ENCODE measurements around the gene DPF3. TPM values are rescaled to one million over a fixed set of nuclear protein-coding genes. Genes with fewer than 3 reads are reported as not detected.

The DPF3 gene
- polyA plus RNA-seq, 2 of the 4 experiments (the other 2 are of a cell fraction): 0.05 to 0.09 TPM

DNA sequence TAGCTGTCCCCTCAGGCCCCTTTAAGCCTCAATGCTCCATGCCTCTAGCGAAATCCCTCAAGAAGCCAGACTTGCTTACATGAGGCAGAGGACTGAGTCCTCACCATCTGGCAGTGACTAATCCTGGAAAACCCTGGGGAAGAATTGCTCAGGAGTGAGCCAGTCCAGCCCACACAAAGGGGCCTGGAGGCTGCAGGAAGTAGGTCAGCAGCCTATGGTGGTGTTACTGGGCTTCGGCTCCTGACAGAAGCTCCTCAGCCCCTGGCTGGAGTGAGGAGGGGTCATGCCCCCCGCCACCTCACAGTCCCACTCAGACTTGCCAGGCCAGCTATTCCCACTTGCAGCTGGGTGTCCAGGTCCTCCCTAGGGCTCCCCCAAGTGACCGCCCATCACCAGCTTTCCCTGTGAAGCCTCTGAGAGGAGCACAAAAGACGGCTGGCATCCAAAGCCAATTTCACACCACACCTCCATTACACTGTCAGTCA lies 250.5 kb downstream of the DPF3 start:
- WGBS (ENCODE audit: missing lambda C conversion rate): 10% methylated on average over 4 of the region's 5 CpGs
- peak; percentile 67 to 69 for DNase-seq (ENCODE audit: low read depth in 1 of 2, low spot score in 1 of 2)
- POLR2A ChIA-PET: interaction anchor here (1.0 kb wide), 1 partner anchor 126 kb away, joined by 5 read pairs; no protein-coding TSS in a partner anchor

DNA sequence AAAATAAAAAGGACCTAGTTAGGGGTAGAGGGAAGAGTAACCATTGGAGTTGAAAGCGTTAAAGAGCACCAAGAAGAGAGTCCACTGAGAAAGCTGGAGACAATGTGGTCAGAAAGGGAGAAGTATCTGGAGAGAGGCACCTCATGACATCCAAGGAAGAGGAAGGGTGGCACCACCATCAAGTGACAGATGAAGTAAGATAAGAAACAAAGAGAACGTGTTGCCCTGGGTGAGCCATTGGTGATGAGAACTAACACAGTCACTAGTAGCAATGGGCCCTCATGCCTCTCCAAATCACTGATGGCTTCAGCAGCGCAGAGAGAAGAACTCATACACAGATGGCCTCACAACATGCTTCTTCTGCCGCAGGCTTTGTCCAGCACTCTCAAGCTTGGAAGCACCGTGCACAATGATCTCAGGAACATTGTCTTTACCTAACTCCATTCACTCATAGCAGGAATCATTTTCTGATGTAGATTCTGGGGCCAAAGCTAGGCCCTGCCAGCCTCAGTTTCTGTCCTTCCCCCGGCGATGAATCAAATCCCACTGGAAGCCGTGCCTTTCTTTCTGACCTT lies 252.9 kb downstream of the DPF3 start:
- CTCF ChIA-PET: interaction anchor here (0.6 kb wide), 1 partner anchor 18 kb away, joined by 3 read pairs; no protein-coding TSS in a partner anchor
- WGBS (ENCODE audit: missing lambda C conversion rate): 68% methylated on average over 8 of the region's 8 CpGs
- DNase-seq (ENCODE audit: low read depth in 1 of 2, low spot score in 1 of 2) (no peak), ATAC-seq (no peak), FAIRE-seq (no peak)
- Histone ChIP-seq H3K4me1 (peaks cover 12% of the 10 kb centered on the region; the same call in 2 of the 3 replicates), H3K27ac (no peak overlapping the region), H3K4me2 (no peak overlapping the region), H3K9me3 (0 out of 3 replicates have a peak, but pooled peaks cover 2% of the 10 kb centered on the region), H3K4me3 (no peak overlapping the region)
- POLR2A ChIA-PET: no interaction called here
- TF ChIP-seq MYC (IDR thresholded peaks at IDR 0.05; ENCODE audit: borderline replicate concordance, low read length) (no peak), CTCF (IDR thresholded peaks at IDR 0.05) (no peak), MAFK (IDR thresholded peaks at IDR 0.05; ENCODE audit: partially characterized antibody) (no peak), FOSB (CRISPR knock-in tag; IDR thresholded peaks at IDR 0.05) (no peak), NPAS2 (CRISPR knock-in tag; IDR thresholded peaks at IDR 0.05; ENCODE audit: borderline replicate concordance) (no peak), HEYL (CRISPR knock-in tag; IDR thresholded peaks at IDR 0.05) (no peak), NR3C1 (IDR thresholded peaks at IDR 0.05) (no peak), CHD4 (IDR thresholded peaks at IDR 0.05; ENCODE audit: borderline replicate concordance) (no peak), USF2 (IDR thresholded peaks at IDR 0.05) (no peak), ESRRA (IDR thresholded peaks at IDR 0.05; ENCODE audit: borderline replicate concordance, low read length) (no peak), NFE2L2 (conservative IDR thresholded peaks at IDR 0.05; ENCODE audit: low read length) (no peak), GATA3 (IDR thresholded peaks at IDR 0.05; ENCODE audit: borderline replicate concordance) (no peak)
- TF ChIP-seq, protein P1, sequence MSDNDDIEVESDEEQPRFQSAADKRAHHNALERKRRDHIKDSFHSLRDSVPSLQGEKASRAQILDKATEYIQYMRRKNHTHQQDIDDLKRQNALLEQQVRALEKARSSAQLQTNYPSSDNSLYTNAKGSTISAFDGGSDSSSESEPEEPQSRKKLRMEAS (IDR thresholded peaks at IDR 0.05): no peak
- TF ChIP-seq, protein P2, sequence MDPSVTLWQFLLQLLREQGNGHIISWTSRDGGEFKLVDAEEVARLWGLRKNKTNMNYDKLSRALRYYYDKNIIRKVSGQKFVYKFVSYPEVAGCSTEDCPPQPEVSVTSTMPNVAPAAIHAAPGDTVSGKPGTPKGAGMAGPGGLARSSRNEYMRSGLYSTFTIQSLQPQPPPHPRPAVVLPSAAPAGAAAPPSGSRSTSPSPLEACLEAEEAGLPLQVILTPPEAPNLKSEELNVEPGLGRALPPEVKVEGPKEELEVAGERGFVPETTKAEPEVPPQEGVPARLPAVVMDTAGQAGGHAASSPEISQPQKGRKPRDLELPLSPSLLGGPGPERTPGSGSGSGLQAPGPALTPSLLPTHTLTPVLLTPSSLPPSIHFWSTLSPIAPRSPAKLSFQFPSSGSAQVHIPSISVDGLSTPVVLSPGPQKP (IDR thresholded peaks at IDR 0.05; ENCODE audit: low read depth, low read length): no peak
- TF ChIP-seq, protein P3, sequence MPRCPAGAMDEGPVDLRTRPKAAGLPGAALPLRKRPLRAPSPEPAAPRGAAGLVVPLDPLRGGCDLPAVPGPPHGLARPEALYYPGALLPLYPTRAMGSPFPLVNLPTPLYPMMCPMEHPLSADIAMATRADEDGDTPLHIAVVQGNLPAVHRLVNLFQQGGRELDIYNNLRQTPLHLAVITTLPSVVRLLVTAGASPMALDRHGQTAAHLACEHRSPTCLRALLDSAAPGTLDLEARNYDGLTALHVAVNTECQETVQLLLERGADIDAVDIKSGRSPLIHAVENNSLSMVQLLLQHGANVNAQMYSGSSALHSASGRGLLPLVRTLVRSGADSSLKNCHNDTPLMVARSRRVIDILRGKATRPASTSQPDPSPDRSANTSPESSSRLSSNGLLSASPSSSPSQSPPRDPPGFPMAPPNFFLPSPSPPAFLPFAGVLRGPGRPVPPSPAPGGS (IDR thresholded peaks at IDR 0.05): no peak
- TF ChIP-seq, protein P4, sequence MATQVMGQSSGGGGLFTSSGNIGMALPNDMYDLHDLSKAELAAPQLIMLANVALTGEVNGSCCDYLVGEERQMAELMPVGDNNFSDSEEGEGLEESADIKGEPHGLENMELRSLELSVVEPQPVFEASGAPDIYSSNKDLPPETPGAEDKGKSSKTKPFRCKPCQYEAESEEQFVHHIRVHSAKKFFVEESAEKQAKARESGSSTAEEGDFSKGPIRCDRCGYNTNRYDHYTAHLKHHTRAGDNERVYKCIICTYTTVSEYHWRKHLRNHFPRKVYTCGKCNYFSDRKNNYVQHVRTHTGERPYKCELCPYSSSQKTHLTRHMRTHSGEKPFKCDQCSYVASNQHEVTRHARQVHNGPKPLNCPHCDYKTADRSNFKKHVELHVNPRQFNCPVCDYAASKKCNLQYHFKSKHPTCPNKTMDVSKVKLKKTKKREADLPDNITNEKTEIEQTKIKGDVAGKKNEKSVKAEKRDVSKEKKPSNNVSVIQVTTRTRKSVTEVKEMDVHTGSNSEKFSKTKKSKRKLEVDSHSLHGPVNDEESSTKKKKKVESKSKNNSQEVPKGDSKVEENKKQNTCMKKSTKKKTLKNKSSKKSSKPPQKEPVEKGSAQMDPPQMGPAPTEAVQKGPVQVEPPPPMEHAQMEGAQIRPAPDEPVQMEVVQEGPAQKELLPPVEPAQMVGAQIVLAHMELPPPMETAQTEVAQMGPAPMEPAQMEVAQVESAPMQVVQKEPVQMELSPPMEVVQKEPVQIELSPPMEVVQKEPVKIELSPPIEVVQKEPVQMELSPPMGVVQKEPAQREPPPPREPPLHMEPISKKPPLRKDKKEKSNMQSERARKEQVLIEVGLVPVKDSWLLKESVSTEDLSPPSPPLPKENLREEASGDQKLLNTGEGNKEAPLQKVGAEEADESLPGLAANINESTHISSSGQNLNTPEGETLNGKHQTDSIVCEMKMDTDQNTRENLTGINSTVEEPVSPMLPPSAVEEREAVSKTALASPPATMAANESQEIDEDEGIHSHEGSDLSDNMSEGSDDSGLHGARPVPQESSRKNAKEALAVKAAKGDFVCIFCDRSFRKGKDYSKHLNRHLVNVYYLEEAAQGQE (IDR thresholded peaks at IDR 0.05): no peak

More for the DNA sequence above, 250.5 kb downstream of the DPF3 start:
- peak overlapping the region; percentile 35; the same call in 2 of the 3 replicates for H3K4me2 ChIP-seq
- no peak for FAIRE-seq
- CTCF ChIA-PET: interaction anchor here (1.5 to 1.9 kb wide), 2 partner anchors 127 to 129 kb away, joined by 5 to 7 read pairs; no protein-coding TSS in a partner anchor
- ATAC-seq: peak; percentile 92 to 99
- no peak overlapping the region for H3K4me3 ChIP-seq
- peaks cover 12% of the 10 kb centered on the region; the same call in 2 of the 3 replicates for H3K4me1 ChIP-seq
- peak overlapping the region; percentile 53 to 77; a peak in 5 of 6 replicates for H3K27ac ChIP-seq
- TF ChIP-seq, protein P1 (IDR thresholded peaks at IDR 0.05): peak; percentile 66
- TF ChIP-seq, protein P3 (IDR thresholded peaks at IDR 0.05): no peak
- TF ChIP-seq, protein P5, sequence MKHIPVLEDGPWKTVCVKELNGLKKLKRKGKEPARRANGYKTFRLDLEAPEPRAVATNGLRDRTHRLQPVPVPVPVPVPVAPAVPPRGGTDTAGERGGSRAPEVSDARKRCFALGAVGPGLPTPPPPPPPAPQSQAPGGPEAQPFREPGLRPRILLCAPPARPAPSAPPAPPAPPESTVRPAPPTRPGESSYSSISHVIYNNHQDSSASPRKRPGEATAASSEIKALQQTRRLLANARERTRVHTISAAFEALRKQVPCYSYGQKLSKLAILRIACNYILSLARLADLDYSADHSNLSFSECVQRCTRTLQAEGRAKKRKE (CRISPR knock-in tag; IDR thresholded peaks at IDR 0.05; ENCODE audit: low read depth): 0 out of 2 replicates have a peak, but pooled peaks have one; percentile 31
- TF ChIP-seq FOSL2 (IDR thresholded peaks at IDR 0.05): peak; percentile 25; the same call in 1 of the 2 replicates
- peak; percentile 51 for TF ChIP-seq FOSL2 (CRISPR knock-in tag; IDR thresholded peaks at IDR 0.05)
- TF ChIP-seq GATA3 (IDR thresholded peaks at IDR 0.05; ENCODE audit: borderline replicate concordance): peak; percentile 24; the same call in 1 of the 2 replicates
- 0 out of 3 replicates have a peak, but pooled peaks cover 2% of the 10 kb centered on the region for H3K9me3 ChIP-seq

Measured in A549 (cell line).